ENCODE measurements around the gene CEP57.

DNA sequence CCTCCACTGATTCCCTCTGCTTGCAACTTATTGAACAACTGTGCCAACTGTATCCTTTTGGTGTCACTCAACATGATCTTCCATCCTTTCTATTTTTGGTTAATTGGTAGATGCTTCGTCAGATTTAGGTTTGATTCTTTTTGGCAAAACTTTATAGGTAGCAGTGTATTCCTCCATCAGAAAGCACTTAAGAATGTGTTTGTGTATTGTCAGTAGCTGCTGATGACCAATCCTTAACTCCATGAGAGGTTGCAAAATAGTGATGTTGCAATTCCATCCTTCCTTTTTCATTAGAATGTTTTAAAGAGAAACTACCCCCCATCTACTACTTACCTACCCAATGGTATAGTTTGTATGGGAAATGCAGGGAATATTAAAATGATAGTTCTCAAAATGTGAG lies 22.8 kb upstream of the CEP57 start:
- TF ChIP-seq, protein P1, sequence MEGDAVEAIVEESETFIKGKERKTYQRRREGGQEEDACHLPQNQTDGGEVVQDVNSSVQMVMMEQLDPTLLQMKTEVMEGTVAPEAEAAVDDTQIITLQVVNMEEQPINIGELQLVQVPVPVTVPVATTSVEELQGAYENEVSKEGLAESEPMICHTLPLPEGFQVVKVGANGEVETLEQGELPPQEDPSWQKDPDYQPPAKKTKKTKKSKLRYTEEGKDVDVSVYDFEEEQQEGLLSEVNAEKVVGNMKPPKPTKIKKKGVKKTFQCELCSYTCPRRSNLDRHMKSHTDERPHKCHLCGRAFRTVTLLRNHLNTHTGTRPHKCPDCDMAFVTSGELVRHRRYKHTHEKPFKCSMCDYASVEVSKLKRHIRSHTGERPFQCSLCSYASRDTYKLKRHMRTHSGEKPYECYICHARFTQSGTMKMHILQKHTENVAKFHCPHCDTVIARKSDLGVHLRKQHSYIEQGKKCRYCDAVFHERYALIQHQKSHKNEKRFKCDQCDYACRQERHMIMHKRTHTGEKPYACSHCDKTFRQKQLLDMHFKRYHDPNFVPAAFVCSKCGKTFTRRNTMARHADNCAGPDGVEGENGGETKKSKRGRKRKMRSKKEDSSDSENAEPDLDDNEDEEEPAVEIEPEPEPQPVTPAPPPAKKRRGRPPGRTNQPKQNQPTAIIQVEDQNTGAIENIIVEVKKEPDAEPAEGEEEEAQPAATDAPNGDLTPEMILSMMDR (IDR thresholded peaks at IDR 0.05) = no peak
- no peak for TF ChIP-seq POLR2A (IDR thresholded peaks at IDR 0.05)

Data from vagina (tissue), 2 donors.